Cerebellar cortex (tissue), 1 donor: ENCODE results near the gene SNRNP200.
A peak's percentile ranks its signal among the peaks of the same experiment; 100 is the strongest.

Source experiments
- DNase-seq: peaks from one replicate; pipeline ENCODE4 v3.0.0-alpha.2; 2015; ENCODE audit warnings: low spot score

Gene SNRNP200

GRCh38 chr2:96305091-96305978 is at the start of gene SNRNP200:
TSS of gene SNRNP200 (minus strand) at chr2:96305546. CDS start at chr2:96305437, 109 bp downstream.
- peak; percentile 91 for DNase-seq

GRCh38 chr2:96354492-96354891 is 49.1 kb upstream of the SNRNP200 start:
- no peak for DNase-seq

GRCh38 chr2:96353606-96354101 is 48.3 kb upstream of the SNRNP200 start:
- no peak for DNase-seq

GRCh38 chr2:96353032-96353561 is 47.8 kb upstream of the SNRNP200 start:
- DNase-seq: no peak

- DNase-seq: no peak
Observed at GRCh38 chr2:96347395-96347794, 42.0 kb upstream of the SNRNP200 start.

- DNase-seq: no peak
Observed at GRCh38 chr2:96345868-96346462, 40.6 kb upstream of the SNRNP200 start.

GRCh38 chr2:96345438-96345837 is 40.1 kb upstream of the SNRNP200 start:
- DNase-seq: no peak

- DNase-seq: no peak
Observed at GRCh38 chr2:96344011-96344410, 38.7 kb upstream of the SNRNP200 start.

- DNase-seq: no peak
Observed at GRCh38 chr2:96342085-96342484, 36.7 kb upstream of the SNRNP200 start.

- DNase-seq: no peak
Observed at GRCh38 chr2:96341641-96342040, 36.3 kb upstream of the SNRNP200 start.

- no peak for DNase-seq
Observed at GRCh38 chr2:96340493-96341414, 35.4 kb upstream of the SNRNP200 start.

GRCh38 chr2:96336873-96337272 is 31.5 kb upstream of the SNRNP200 start:
- DNase-seq: no peak

GRCh38 chr2:96336104-96336775 is 30.9 kb upstream of the SNRNP200 start:
- DNase-seq: no peak

GRCh38 chr2:96333708-96334107 is 28.4 kb upstream of the SNRNP200 start:
- DNase-seq: no peak

- no peak for DNase-seq
Observed at GRCh38 chr2:96330407-96330806, 25.1 kb upstream of the SNRNP200 start.

- DNase-seq: no peak
Observed at GRCh38 chr2:96329874-96330273, 24.5 kb upstream of the SNRNP200 start.

- DNase-seq: no peak
Observed at GRCh38 chr2:96329456-96329855, 24.1 kb upstream of the SNRNP200 start.

- no peak for DNase-seq
Observed at GRCh38 chr2:96326990-96327820, 21.9 kb upstream of the SNRNP200 start.

- no peak for DNase-seq
Observed at GRCh38 chr2:96326564-96326963, 21.2 kb upstream of the SNRNP200 start.

GRCh38 chr2:96325884-96326255 is 20.5 kb upstream of the SNRNP200 start:
- no peak for DNase-seq
